Thoracic aorta (tissue), 2 donors: ENCODE measurements around the gene CUL2. TPM values are rescaled to one million over a fixed set of nuclear protein-coding genes. Genes with fewer than 3 reads are reported as not detected.
"Not testable (repeated sequence)": the region's sequence is repeated elsewhere in the genome, so short reads cannot be mapped to it uniquely, and the experiment has no call there.

Experiments
- ATAC-seq: fragments of 150-250 bp; one replicate; pipeline ENCODE4 v1.8.0; 2017; ENCODE audit warnings: low read depth; ENCODE audit not compliant: insufficient number of reproducible peaks, low FRiP score
- DNase-seq: peaks from one replicate; pipeline ENCODE4 v3.0.0-alpha.2; 2020; ENCODE audit warnings: low spot score
- H3K27ac ChIP-seq, 2 donors: fragments of 200-600 bp; sonication (generic); 1 replicate in 1 of 2; 2 replicates in 1 of 2; pipeline ENCODE4 v1.5.1; 2016; ENCODE audit warnings: mild to moderate bottlenecking in 2 of 2, moderate library complexity in 2 of 2
- H3K27me3 ChIP-seq: fragments of 200-600 bp; sonication (generic); replicated peaks from 2 replicates; pipeline ENCODE4 v1.6.0; 2016; ENCODE audit warnings: mild to moderate bottlenecking; ENCODE audit not compliant: insufficient read depth
- H3K36me3 ChIP-seq: fragments of 200-600 bp; sonication (generic); one replicate; pipeline ENCODE4 v1.5.1; 2016
- H3K4me1 ChIP-seq, 2 donors: fragments of 200-600 bp; sonication (generic); 1 replicate in 1 of 2; 2 replicates in 1 of 2; pipeline versions ENCODE4 v1.5.1 to v1.6.0; 2016; ENCODE audit warnings: low read depth in 2 of 2, mild to moderate bottlenecking in 1 of 2; ENCODE audit not compliant: control insufficient read depth in 1 of 2
- H3K4me3 ChIP-seq: fragments of 200-600 bp; sonication (generic); 2 replicates; pipeline ENCODE4 v1.5.1; 2016; ENCODE audit warnings: mild to moderate bottlenecking
- H3K9me3 ChIP-seq: fragments of 200-600 bp; sonication (generic); 2 replicates; pipeline ENCODE4 v1.5.1; 2016
- CTCF ChIP-seq: fragments of 200-600 bp; sonication (generic); IDR thresholded peaks from one replicate; pipeline ENCODE4 v1.5.1; 2019; ENCODE audit warnings: antibody characterized with exemption
- total RNA-seq, 2 donors: library from RNA; depleted of rRNA; stranded (reverse); fragments of >200 nt; gene quantifications; one replicate each; pipeline versions ENCODE4 v1.1.0 to v1.2.3, GENCODE V29; 2016

CUL2 gene
- total RNA-seq, 2 donors from 2014 or later, result 9.6 to 11.8 TPM

DNA sequence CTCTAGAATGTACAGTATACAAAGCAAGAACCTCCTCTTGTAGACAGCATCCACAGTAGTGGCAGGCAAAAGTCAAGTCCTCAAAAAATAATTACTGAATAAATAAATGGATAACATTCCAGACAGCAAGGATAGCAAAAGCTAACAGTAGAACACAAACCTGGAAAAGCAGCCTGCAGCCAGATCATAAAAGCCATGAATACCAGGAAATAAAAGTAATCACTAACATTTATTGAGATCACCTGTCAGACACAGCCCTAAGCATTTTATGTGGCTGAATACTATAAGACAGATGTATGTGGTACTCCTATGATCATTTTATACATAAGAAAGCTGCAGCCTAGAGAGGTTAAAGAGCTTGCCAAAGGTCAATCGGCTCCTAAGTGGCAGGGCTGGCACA is 34.0 kb downstream of the CUL2 start:
- Histone ChIP-seq H3K4me1 (no peaks in the 10 kb centered on the region), H3K36me3 (peaks cover 9% of the 10 kb centered on the region), H3K27me3 (no peaks in the 10 kb centered on the region), H3K27ac (no peak overlapping the region), H3K9me3 (no peaks in the 10 kb centered on the region), H3K4me3 (no peak overlapping the region)
- no peak for DNase-seq
- ATAC-seq, result no peak
- no peak for TF ChIP-seq CTCF

DNA sequence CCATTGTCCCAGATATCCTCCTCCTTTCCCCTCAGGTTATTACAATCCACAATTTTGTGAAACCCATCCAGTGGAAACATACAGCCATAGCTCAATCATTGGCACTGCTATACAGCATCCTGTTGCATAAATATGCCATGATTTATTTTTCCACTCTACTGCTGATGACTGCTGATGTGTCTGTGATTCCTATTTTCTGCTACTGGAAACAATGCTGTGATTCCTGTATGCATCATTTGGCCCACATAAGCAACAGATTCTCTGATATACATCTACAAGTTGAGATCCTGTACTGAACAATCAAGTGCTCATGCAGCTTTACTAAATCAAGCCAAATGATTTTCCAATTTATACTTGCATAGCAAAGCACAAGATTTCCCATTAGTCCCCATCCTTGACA is 39.6 kb downstream of the CUL2 start:
- no peaks in the 10 kb centered on the region for H3K9me3 ChIP-seq
- peaks cover 3% of the 10 kb centered on the region for H3K36me3 ChIP-seq
- DNase-seq (no peak), ATAC-seq (no peak)
- TF ChIP-seq CTCF, result no peak
- no peak overlapping the region for H3K27ac ChIP-seq
- H3K27me3 ChIP-seq, result no peaks in the 10 kb centered on the region
- H3K4me3 ChIP-seq, result no peak overlapping the region
- no peaks in the 10 kb centered on the region for H3K4me1 ChIP-seq

DNA sequence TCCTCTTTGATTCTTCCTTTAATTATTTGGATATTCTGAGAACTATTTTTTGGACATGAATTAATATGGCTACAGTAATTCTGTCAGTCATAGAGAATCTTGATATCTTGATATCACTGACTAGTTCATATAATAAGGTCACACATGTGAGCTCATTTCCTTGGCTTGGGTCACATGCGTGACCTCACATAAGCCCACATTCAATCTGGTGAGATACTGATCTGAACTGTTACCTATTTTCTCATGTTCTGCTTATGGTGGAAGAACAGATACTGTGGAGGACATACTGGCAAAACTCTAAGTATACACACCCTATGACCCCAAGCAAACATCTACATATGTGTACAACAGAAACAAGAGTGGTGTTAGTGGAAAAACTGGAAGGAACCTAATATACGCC is 44.1 kb downstream of the CUL2 start:
- no peak overlapping the region for H3K4me3 ChIP-seq
- peaks cover 15% of the 10 kb centered on the region for H3K36me3 ChIP-seq
- no peaks in the 10 kb centered on the region for H3K4me1 ChIP-seq
- no peaks in the 10 kb centered on the region for H3K9me3 ChIP-seq
- no peak overlapping the region for H3K27ac ChIP-seq
- no peak for TF ChIP-seq CTCF
- H3K27me3 ChIP-seq, result no peaks in the 10 kb centered on the region
- ATAC-seq (no peak), DNase-seq (no peak)

DNA sequence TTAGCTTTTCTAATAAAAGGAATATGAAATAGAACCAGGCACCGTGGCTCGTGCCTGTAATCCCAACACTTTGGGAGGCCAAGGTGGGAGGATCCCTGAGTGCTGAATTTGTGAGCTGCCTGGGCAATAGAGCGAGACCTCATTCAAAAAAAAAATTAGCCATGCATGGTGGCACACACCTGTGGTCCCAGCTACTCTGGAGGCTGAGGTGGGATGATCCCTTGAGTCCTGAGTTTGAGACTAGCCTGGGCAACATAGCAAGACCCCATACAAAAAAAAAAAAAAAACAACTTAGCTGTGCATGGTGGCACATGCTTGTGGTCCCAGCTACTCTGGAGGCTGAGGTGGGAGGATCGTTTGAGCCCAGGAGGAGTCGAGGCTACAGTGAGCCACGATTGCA is 44.9 kb downstream of the CUL2 start:
- not testable (repeated sequence) for DNase-seq, H3K4me3 ChIP-seq, H3K4me1 ChIP-seq, H3K27me3 ChIP-seq, H3K27ac ChIP-seq, ATAC-seq, H3K9me3 ChIP-seq
- H3K36me3 ChIP-seq, result peaks cover 15% of the 10 kb centered on the region

DNA sequence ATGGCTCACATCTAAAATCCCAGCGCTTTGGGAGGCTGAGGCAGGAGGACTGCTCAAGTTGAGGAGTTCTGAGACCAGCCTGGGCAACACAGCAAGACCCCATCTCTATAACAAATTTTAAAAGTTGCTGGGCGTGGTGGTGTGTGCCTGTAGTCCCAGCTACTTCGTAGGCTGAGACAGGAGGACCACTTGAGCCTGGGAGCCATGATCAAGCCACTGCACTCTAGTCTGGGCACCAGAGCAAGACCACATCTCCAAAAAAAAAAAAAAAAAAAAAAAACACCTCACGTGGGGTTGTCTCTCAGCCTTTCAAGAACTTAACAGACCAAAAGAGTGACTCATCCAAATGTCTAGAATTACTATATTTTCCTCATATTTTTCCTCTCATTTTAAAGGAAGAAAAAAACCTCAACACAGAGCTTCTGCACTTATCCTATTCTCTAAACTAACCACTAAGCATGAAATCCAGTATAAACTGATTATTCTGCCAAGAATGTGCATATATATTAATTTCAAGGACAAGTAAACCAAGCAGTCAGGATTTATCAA is 46.3 kb downstream of the CUL2 start:
- ATAC-seq (no peak), DNase-seq (no peak)
- no peak for TF ChIP-seq CTCF
- Histone ChIP-seq H3K27ac (no peak overlapping the region), H3K4me1 (no peaks in the 10 kb centered on the region), H3K36me3 (peaks cover 15% of the 10 kb centered on the region), H3K9me3 (no peaks in the 10 kb centered on the region), H3K4me3 (no peak overlapping the region), H3K27me3 (no peaks in the 10 kb centered on the region)

DNA sequence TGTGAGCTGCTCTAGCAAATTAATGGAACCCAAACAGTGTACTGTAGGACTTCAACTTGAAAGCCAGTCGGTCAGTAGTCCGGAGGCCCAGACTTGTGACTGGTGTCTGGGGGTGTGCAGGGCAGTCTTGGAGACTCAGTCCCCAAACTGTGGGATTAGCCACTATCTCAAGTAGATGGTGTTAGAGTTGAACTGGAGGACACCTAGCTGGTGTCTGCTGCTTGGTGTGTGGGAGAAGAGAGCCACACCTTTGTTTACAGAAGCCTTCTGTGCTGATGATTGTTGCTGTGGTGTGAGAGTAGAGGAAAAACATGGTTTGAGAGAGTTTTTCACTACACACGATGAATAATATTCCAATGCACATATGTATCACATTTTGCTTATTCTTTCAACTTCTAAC is 47.4 kb downstream of the CUL2 start:
- H3K4me3 ChIP-seq, result no peak overlapping the region
- H3K9me3 ChIP-seq, result no peaks in the 10 kb centered on the region
- peaks cover 16% of the 10 kb centered on the region for H3K36me3 ChIP-seq
- no peaks in the 10 kb centered on the region for H3K27me3 ChIP-seq
- DNase-seq, result no peak
- no peak for TF ChIP-seq CTCF
- no peaks in the 10 kb centered on the region for H3K4me1 ChIP-seq
- ATAC-seq, result no peak
- no peak overlapping the region for H3K27ac ChIP-seq
